Endometrium (tissue), 2 donors: ENCODE results near the gene PLA2G4D.

Experiments used
- FAIRE-seq: peaks from 2 replicates; lab custom pipeline; 2012; peaks lifted over from hg19 to GRCh38; lab: Jason Lieb, UNC
- donor health status: control.
- donor health status: control.

PLA2G4D gene

DNA sequence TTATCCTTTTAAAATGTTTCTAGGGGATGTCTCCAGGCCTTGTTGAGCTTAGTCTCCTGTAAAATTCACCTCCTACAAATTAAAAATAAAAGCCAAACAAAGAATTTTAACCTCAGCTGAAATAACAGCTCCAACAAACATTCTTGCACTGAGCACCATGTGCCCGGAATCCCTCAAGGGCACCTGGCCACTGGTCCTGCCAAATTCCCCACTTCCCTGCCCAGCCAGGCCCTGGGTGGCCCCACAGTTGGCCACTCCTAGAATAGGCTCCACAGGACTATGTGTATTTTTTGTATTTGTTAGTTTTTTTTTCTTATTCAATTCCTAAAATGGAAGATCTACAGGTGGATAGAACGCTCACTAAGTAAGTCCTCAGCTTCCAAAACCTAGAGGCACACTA, 40.4 kb downstream of the PLA2G4D start:
- no peak for FAIRE-seq

DNA sequence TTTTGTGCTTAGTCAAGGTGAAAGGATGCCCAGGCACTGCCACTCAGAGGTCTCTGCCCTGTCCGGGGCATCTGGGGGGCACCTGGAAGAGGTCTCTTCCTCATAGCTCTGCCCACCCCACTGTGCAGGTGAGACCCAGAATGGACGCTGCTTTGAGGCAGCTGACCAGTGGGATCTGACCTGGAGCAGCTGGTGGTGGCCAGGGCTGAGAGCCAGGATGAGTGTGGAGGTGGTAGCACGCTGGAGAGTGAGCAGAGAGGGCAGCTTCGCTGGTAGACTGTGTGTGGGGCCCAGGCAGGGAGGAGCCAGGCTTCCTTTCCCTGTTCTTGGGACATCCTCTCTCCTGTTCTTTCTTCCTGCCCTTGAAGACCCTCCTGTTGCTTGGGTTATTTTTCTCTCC, 41.4 kb downstream of the PLA2G4D start:
- no peak for FAIRE-seq

DNA sequence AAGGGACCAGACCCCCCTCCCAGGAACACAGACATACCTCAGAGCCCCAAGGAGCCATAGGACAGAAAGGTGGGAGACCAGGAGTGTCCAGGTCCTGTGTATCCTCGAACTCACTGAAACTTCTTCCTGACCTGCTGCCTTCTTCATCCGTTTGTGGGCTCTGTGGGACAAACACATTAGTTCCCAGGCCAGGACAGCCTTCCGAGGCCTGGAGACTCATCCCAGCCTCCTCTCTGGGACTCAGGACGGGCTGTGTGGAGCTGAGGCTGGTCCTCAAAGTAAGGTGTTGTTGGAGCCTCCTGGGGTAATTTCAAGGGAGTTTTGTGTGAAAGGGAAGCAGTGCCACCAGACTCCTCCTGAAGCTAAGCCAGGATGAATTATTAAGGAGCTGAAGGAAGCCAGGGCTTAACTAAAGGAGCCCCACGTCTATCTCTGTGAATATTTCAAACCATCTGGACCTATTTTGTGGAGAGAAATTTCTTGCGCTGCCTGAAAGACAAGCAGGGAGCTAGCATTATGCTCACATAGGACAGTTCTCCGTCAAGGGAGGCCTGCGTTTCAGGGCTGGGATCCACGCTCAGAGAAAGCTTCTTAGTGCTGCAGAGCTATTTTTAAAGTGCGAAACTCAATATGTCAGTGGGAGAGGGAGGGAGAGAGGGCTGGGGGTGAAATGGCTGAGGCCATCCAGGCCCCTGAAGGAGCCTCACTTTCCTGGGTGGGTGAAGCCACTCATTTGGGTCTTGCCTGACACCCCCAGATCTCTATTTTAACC, 43.7 kb downstream of the PLA2G4D start:
- FAIRE-seq, result no peak

DNA sequence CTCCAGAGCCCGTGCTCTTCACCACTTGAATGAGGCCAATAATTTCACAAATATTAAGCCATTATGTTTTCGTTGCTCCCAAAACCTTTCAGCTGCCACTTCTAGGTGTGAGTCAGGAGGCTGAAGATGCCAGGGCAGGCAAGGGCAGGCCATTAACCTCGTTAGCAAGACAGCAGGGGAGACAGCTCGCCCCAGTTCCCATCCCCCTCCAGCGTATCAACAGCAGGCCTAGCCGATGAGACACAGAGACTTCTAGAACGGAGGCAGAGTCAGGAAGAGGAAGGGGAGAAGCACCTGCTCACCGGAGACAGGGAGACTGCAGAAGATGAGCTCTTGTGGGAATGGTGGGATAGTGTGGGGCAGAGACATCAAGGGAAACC, 45.6 kb downstream of the PLA2G4D start:
- no peak for FAIRE-seq

DNA sequence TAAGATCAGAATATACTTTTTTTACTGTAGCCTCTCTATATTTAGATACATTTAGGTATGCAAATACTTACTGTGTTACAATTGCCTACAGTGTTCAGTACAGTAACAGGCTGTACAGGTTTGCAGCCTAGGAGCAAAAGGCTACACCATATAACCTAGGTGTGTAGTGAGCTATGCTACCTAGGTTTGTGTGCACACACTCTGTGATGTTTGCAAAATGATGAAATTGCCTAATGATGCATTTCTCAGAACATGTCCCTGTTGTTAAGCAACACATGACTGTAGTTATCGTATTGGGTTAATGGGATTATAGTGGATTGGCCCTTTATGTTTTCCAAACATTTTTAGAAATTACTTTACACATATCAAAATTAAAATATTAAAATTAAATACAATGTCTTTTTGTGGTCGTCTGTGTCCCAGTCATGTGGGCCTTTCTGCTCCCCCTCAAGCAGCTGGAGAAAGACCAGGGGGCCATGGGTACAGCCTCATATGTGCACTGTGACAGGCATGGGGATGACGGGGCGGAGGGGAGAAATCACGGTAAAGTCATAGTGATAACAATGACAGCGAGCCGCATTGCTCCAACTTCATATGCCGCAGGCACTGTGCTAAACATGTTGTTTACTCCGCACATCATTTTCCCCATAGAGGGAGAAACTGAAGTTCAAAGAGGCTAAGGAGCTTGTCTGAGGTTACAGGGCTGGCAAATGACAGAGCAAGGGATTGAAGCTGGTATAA, 46.1 kb downstream of the PLA2G4D start:
- no peak for FAIRE-seq

DNA sequence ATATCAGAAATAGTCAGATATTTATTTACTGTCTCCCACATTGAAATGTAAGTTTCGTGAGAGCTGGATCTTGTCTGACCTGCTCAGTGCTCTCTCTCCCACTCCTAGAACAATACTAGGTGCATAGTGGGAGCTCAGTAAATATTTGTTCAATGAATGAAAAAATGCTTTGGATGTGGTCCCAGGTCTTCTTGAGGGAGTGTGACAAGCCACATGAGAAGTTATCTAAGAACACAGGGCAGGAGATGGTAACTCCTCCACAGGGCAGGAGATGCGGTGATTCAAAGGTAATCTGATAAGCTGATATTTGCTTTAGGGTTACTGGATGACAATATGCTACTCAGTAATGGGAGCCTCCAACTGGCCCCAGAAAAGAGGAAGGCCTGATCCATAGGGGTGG, 47.8 kb downstream of the PLA2G4D start:
- no peak for FAIRE-seq

DNA sequence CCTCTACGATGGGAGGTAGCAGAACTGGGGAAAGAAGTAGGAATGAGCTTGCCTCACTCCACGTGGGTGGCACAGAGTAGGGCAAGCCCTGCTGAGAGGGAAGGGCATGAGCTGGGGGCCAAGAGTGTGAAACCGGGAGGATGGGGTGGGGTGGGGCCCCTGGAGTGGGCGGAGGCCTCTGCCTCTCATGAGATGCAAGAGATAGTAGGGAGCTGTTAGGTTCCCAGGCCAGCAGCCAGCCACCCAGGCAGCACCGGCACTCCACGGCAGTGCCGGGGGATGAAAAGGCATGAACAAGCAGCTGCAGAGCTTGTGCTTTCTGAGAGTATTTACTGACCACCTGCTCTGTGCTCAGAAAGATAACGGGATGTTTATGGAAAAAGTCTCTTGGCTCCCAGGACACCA, 49.1 kb downstream of the PLA2G4D start:
- FAIRE-seq, result no peak

DNA sequence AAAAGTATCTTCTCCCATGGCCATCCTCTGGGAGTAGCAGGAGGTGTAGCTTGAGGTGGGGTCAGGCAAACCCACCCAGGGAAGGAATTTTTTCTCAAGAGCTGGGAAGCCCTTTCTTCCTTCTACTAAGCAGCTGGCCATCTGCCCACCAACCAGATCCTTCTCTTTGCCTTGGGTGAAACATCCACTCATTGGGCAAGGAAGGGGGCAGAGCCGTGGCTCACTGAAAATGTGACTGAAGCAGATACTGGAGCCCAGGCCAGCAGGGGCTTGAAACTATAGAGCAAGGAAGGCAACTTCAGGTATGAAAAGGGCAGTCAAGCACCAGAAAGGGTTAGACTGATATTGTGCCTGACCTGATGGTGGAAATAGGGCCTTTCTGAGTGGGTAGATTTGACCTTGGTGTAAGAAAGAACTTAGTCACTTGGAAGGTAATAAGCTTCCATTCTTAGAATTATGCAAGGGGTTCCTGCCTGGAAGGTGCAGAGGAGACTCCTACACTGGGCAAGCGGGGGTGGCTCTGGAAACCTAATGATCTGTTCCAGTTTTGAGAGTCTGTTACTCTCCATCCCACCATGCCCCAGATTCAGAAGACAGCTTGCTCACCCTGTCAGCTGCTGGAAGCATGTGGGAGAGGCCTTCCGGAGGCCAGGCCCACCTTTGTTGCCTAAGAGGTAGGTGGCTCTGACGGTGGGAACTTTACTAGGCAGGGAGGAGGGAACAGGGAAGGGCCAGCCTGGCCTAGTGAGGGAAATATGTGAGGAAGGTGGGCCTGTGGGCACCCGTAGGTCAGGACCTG, 51.6 kb downstream of the PLA2G4D start:
- FAIRE-seq, result no peak

DNA sequence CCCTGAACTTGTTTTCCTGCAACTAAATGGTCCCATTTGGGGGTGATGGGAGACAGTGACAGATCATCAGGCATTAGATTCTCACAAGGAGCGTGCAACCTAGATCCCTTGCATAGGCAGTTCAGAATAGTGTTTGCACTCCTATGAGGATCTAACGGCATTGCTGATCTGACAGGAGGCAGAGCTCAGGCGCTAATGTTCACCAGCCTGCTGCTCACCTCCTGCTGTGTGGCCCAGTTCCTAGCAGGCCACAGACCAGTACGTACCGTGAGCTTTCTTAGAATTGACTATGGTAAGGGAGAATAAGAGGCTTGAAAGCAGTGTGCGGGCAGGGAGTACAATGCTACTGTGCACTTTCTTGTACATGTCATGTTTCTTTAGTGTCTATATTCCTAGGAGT, 56.0 kb downstream of the PLA2G4D start:
- no peak for FAIRE-seq

DNA sequence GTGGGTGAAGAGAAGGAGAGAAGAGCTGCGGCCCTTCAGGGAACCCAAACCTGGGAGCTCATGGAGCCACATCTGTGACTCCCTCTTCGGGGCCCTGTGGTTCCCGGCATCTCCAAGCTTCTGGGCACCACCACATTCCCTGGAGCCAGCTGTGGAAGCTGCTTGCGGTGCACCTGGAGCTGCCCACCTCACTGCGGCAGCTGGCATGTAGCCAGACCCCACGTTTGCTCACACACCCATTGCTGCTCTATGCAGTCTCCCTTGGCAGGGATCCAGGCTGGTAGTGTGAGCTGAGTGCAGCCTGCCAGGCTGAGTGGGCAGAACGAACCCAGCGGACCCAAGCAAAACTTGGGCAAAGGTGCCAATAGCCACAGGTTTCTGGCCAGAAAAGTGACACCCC, 56.7 kb downstream of the PLA2G4D start:
- no peak for FAIRE-seq

DNA sequence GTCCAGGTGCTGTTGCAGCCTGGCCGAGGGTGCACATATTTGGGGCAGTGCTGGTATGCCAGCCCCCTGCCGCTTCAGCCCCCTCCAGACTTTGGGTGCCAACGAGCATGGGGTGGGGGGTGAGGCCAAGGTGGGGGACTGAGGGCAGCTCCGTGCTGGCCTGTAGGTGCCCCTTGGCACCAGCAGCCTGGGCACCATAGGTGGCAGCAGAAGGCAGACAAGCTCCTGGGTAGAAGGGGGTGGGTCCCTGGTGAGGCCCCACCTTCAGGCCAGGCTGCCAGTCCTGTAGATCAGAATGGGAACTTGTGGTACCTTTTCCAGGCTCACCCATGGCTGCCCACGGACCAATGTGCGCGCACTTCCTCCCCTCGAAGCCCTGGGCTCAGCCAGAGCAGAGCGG, 57.4 kb downstream of the PLA2G4D start:
- no peak for FAIRE-seq

DNA sequence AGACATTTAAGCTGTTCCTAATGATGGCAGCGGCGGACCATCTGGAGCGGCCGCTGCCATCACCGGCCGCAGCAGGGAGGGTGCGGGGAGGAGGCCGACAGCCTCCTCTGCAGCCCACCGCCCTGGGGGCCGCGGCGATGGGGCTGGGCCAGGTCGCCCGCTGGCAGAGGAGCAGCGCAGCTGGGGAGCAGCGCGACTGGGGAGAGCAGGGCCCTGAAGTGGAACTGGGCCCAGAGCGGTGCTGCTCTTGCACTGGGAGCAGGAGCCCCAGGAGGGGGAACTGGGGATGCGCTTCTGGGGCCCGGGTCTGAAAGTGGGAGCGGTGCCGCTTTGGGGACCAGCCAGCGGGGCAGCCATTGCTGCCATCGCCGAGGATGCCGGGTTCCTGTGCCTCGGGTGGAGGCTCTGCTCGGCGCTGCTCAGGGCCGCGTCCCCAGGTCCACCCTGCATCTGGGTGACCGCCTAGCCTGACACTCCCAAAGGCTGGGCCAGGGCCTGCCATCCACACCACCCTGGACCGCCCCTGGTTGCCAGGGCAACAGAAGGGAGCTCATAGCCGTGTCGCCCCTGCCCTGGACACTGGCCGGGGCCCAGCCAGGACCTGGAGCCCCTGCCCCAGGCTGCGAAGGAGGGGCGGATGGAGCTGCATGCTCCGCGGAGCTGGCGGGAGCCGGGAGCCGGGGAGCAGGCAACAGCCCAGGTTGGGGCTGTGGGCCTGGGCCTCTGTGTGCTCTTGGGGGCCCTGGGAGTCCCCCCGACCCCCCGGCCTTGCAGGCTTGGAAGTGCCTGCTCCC, 58.1 kb downstream of the PLA2G4D start:
- FAIRE-seq, result no peak

DNA sequence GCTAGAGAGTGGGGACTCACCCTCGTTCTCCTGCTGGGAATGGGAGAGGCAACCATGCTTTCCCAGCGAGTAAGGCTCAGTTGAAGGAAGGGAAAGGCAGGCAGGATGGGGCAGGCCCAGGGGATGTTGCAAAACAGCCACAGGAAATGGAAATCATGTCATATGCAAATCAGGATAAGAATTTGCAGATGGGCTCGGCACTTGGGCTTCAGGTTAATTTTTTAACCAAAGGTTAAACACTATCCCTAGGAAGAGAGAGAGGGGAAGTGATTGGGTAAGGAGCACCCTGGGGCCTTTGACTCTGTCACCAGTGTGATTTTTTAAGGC, 59.0 kb downstream of the PLA2G4D start:
- FAIRE-seq, result no peak

DNA sequence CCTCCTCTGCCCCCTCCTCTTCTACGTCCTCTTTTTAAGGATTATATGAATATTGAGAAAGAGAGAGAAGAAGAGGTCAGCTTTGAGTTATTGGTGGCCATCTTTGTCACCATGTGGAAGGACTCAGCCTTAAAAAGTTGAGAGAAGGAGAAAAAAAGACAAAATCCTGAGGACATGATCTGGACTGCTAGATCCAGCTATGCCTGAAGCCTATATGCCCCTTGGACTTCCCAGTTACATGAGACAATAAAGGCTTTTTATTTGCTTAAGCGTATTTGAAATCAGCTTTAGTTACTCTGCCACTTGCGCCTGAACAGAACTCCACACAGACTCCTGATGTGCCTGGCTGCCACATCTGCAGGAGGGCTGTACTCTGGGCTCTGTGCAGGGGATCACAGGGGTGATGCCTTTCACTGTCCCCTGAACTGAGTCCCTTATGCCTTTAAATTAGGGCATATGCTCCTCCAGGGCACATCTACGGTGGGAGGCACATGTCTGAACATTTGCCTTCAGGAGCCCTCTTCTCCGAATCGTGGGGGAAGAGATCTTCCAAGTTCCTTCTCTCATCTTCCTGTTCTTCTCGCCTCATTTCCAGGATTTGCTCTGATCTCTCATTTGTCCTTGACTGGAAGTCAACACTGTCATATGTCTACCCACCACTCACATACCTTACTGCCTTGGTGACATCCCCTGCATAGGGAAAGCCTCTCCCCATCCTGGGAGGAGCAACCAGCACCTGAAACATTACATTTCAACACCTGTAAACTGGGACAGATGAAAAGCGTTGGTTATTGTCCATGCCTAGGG, 59.5 kb downstream of the PLA2G4D start:
- no peak for FAIRE-seq

DNA sequence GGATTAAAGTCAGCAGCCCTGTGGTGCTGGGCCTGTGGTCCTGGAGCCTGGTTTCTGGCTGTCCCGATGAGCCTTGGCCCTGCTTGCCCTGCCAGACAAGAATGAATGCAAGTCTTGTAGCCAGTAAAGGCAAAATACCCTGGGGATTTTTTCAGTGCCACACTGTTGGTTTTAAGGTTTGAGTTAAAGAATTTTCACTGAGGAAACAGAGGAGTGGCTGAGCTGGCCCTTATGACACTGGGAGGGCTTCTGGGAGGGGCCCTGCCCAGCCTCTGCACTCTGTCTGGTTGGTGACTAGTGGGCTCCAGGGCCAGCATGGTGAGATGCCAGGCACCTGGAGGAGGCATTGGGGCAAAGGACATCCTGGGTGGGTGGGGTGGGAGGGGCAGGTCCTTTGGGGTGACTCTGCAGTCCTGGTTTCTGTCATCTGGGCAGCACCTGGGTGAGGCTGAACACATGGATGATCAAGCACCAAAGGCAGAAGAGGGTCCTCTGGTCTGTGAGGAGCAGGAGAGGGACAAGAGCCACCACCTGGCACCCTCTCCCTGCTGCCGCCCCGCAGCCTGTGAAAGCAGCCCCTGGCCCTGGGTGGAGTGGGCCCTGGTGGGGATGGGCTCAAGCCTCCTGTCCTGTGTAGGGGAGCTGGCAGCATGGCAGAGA, 61.0 kb downstream of the PLA2G4D start:
- no peak for FAIRE-seq

DNA sequence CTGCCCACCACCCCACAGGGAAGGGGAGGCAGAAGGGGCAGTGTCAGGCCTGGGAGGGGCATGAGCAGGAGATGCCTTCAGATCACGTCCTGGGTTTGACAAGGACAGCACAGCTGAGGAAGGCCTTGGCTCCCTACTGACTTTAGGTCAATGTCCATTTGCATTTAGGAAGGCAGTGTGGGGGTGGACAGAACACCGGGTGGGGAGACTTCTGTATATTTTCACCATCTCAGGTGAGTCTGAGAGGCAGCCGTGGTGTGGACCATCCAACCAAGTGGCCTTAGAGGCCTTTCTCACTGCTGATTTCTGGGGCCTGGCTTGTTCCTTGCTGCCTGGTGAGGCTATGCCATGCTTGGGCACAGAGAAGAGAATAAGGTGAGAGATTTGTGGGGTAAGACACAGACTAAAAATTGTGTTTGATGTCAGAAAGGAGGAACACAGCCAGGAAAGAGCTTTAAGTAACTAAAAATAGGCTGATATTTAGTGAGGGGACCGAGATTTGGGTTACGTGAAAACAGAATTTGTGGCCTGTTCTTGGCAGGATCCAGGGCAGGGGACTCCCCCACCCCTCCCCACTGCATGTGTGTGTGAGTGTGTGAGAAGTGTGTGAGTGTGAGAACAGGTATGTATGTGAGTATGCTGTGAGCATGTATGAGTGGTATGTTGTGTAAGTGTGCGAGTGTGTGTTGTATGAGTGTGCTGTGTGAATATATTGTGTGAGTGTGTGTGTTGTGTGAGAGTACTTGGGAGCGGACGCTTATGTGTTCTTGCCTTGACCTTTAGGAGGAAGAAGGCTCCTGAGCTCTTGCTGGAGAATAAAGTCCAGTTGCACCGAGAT, 61.8 kb downstream of the PLA2G4D start:
- FAIRE-seq, result no peak

DNA sequence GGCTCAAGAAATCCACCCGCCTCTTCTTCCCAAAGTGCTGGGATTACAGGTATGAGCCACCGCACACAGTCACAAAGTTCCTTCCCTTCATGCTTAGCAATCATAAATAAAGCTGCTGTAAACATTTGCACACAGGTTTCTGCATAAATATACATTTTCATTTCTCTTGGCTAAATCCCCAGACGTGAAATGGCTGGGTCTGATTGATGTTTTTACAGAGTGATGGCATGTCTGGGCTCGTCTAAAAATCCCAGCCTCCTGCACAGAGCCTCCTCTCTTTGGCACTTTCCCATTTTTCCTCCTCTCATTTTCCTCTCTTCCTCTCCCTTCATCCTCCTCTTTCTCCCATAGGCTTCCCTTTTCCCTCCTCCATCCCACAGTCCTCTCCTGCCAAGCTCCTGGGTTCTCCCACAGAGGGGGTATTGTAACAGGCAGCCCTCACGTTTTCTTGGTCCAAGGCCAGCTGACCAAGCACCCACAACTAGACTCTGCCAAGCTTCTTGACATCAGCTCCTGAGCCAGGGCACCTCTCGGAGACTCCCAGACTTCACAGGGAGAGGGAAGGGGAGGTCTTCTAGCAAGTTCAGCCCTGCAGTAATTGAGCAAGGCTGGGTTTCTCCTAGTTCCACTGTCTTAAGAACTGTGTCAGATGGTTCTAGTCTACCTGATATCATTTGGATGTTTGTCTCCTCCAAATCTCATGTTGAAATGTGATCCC, 63.0 kb downstream of the PLA2G4D start:
- no peak for FAIRE-seq

DNA sequence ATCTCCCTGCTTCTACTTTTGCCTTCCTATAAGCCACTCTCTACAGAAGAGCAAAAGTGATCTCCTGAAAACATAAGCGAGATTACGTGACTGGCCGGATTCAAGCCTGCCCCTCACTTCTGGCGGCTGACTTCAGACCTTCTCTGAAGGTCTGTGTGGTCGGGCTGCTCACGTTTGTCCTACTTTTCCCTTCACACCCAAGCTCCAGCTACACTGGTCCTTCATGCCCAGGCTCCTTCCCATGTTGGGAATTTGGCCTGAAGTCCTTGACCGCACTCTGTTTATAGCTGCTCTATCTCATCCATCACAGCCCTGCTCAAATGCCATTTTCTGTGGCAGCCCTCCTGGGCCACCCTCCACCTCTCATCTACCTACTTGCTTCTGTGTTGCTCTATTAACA, 66.8 kb downstream of the PLA2G4D start:
- no peak for FAIRE-seq

DNA sequence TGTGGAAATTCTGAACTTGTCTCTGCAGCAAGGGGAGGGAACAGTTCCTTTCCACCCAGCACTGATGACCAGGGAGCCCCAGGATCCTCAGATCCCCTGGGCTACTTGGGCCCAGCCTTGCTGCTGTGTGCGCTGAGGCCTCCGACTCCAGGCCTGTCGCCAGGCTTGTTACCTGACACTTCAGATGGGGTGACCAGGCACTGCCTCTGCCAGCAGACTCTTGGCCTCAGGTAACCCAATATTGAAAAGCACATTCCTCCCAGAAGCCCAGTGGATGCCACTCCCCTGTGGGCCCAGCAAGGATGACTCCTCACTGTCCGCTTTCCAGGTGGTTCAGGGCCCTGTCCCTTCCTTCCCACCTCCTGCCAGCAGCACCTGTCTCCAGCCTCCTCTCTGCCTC, 70.1 kb downstream of the PLA2G4D start:
- FAIRE-seq, result no peak
